Measurements from ENCODE around the gene PRDX5.

The PRDX5 gene

DNA sequence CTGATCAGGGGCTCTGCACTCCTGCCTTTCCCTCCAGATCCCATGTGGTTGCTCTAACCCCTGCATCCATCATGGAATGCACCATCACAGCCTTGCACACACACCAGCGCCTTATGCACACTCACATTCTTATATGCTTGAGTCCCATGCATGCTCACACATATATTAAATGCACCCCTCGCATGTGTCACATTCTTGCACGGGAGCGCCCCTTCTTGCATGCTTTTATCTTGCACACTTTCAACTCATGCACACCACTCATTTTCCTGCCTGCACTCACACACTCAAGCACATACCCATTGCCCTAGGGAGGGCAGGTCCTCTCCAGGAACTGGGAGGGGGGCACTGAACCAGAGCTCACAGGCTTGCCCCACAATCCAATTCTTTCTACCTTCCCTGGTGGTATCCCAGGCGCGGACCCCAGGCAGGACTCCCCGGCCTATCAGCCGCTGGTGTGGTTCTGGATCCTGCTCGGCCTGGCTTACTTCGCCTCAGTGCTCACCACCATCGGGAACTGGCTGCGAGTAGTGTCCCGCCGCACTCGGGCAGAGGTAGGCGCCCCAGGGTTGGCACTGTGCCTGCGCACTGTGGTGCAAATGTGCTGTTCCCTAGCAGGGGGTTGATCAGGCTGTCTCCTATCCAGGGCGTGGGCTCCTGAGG lies 20.1 kb upstream of the PRDX5 start:
- Histone ChIP-seq H3K27ac (ENCODE audit: low read depth, low read length) (no peak overlapping the region), H3F3A (ENCODE audit: insufficient read depth) (no peaks in the 10 kb centered on the region), H2AFZ (ENCODE audit: low read depth, low read length, severe bottlenecking) (no peak overlapping the region), H3K36me3 (ENCODE audit: low read length) (no peaks in the 10 kb centered on the region), H3K4me2 (ENCODE audit: low read depth, low read length, poor library complexity, severe bottlenecking) (no peak overlapping the region), H4K20me1 (ENCODE audit: low read depth, low read length) (no peaks in the 10 kb centered on the region), H3K79me2 (ENCODE audit: insufficient read depth, low read length) (no peaks in the 10 kb centered on the region), H3K9me2 (replicated peaks; ENCODE audit: insufficient read depth, low read length) (no peaks in the 10 kb centered on the region), H3K9me3 (ENCODE audit: insufficient read depth, low read length) (no peaks in the 10 kb centered on the region), H3K4me3 (ENCODE audit: insufficient read depth, low read length, poor library complexity, severe bottlenecking) (no peak overlapping the region), H3K9ac (ENCODE audit: low read length) (no peak overlapping the region), H3K27me3 (ENCODE audit: low read length) (no peaks in the 10 kb centered on the region)
- no peak for TF ChIP-seq EZH2phosphoT487 (conservative IDR thresholded peaks at IDR 0.05; ENCODE audit: low read length)
- TF ChIP-seq, protein P1, sequence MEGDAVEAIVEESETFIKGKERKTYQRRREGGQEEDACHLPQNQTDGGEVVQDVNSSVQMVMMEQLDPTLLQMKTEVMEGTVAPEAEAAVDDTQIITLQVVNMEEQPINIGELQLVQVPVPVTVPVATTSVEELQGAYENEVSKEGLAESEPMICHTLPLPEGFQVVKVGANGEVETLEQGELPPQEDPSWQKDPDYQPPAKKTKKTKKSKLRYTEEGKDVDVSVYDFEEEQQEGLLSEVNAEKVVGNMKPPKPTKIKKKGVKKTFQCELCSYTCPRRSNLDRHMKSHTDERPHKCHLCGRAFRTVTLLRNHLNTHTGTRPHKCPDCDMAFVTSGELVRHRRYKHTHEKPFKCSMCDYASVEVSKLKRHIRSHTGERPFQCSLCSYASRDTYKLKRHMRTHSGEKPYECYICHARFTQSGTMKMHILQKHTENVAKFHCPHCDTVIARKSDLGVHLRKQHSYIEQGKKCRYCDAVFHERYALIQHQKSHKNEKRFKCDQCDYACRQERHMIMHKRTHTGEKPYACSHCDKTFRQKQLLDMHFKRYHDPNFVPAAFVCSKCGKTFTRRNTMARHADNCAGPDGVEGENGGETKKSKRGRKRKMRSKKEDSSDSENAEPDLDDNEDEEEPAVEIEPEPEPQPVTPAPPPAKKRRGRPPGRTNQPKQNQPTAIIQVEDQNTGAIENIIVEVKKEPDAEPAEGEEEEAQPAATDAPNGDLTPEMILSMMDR (IDR thresholded peaks at IDR 0.05; ENCODE audit: insufficient read depth, low read length, poor library complexity, severe bottlenecking), result no peak

DNA sequence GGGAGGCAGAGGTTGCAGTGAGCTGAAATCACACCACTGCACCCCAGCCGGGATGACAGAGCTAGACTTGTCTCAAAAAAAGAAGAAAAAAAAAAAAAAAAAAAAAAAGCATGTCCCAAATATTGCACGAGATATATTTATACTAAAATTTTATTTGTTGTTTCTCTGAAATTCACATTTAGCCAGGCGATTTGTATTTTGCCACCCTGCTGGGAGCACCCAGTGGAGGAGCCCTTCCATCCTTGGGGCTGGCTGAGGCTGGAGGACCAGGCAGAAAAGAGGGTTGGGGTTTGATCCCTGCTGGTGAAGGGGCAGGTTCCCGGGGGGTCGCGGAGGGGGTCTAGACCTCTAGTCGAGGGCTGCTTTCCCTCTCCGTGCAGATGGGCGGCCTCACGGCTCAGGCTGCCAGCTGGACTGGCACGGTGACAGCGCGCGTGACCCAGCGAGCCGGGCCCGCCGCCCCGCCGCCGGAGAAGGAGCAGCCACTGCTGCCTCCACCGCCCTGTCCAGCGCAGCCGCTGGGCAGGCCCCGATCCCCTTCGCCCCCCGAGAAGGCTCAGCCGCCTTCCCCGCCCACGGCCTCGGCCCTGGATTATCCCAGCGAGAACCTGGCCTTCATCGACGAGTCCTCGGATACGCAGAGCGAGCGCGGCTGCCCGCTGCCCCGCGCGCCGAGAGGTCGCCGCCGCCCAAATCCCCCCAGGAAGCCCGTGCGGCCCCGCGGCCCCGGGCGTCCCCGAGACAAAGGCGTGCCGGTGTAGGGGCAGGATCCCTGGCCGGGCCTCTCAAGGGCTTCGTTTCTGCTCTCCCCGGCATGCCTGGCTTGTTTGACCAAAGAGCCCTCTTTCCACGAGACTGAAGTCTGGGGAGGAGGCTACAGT lies 18.7 kb upstream of the PRDX5 start:
- no peaks in the 10 kb centered on the region for H3K9me2 ChIP-seq (replicated peaks; ENCODE audit: insufficient read depth, low read length)
- TF ChIP-seq, protein P1 (IDR thresholded peaks at IDR 0.05; ENCODE audit: insufficient read depth, low read length, poor library complexity, severe bottlenecking), result no peak
- TF ChIP-seq EZH2phosphoT487 (conservative IDR thresholded peaks at IDR 0.05; ENCODE audit: low read length), result no peak
- no peaks in the 10 kb centered on the region for H3K79me2 ChIP-seq (ENCODE audit: insufficient read depth, low read length)
- no peak overlapping the region for H3K9ac ChIP-seq (ENCODE audit: low read length)
- no peaks in the 10 kb centered on the region for H3K27me3 ChIP-seq (ENCODE audit: low read length)
- no peak overlapping the region for H3K4me2 ChIP-seq (ENCODE audit: low read depth, low read length, poor library complexity, severe bottlenecking)
- H3K9me3 ChIP-seq (ENCODE audit: insufficient read depth, low read length), result no peaks in the 10 kb centered on the region
- H3K27ac ChIP-seq (ENCODE audit: low read depth, low read length), result no peak overlapping the region
- H3F3A ChIP-seq (ENCODE audit: insufficient read depth), result no peaks in the 10 kb centered on the region
- H2AFZ ChIP-seq (ENCODE audit: low read depth, low read length, severe bottlenecking), result no peak overlapping the region
- H3K4me3 ChIP-seq (ENCODE audit: insufficient read depth, low read length, poor library complexity, severe bottlenecking), result no peak overlapping the region
- H3K36me3 ChIP-seq (ENCODE audit: low read length), result no peaks in the 10 kb centered on the region
- H4K20me1 ChIP-seq (ENCODE audit: low read depth, low read length), result no peaks in the 10 kb centered on the region

DNA sequence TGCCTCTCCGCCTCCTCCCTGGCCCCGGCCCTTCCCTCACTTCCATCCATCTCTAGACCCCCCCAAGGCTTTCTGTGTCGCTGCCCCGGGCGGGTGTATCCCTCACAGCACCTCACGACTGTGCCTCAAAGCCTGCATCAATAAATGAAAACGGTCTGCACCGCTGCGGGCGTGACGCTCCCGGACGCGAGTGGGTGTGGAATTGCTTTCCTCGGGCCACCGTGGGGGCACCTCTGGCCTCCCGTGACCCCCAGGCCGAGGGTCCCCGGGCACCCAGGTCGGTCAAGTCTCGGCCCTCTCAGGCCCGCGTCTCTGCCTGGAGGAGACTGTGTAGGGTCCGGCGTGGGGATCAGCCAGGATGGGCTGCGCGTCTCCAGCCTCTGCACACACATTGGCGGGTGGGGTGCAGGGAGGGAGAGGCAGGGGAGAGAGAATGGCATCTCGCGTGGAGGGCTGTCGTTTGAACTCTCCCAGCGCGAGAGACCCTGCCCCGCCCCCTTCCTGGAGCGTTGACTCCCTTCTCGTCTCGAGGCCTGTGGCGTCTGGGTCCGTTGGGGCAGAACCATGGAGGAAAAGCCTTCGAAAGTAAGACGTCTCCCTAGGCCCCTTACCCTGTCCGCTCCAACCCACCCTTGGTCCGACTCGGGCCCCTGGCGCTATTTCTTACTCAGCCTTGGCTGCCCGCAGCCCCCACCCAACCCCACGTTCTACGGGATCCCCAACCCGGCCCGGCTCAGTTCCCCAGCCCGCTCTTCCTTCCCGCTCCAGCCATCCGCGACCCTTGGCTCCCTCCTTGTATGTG lies 17.9 kb upstream of the PRDX5 start, which contains the start of gene CATSPERZ:
TSS of gene CATSPERZ (plus strand) at position 512 of the 802 bp plus-strand sequence. CDS start at position 565, 53 bp downstream.
- no peaks in the 10 kb centered on the region for H3K9me2 ChIP-seq (replicated peaks; ENCODE audit: insufficient read depth, low read length)
- H3K9me3 ChIP-seq (ENCODE audit: insufficient read depth, low read length), result no peaks in the 10 kb centered on the region
- H3K79me2 ChIP-seq (ENCODE audit: insufficient read depth, low read length), result no peaks in the 10 kb centered on the region
- 0 out of 2 replicates have a peak, but pooled peaks cover 4% of the 10 kb centered on the region for H3F3A ChIP-seq (ENCODE audit: insufficient read depth)
- H4K20me1 ChIP-seq (ENCODE audit: low read depth, low read length), result no peaks in the 10 kb centered on the region
- H3K4me3 ChIP-seq (ENCODE audit: insufficient read depth, low read length, poor library complexity, severe bottlenecking), result no peak within 1 kb of the TSS
- H3K27me3 ChIP-seq (ENCODE audit: low read length), result no peaks in the 10 kb centered on the region
- H3K27ac ChIP-seq (ENCODE audit: low read depth, low read length), result no peak within 1 kb of the TSS
- no peak within 1 kb of the TSS for H2AFZ ChIP-seq (ENCODE audit: low read depth, low read length, severe bottlenecking)
- H3K4me2 ChIP-seq (ENCODE audit: low read depth, low read length, poor library complexity, severe bottlenecking), result peak within 1 kb of the TSS; percentile 13
- no peak within 1 kb of the TSS for H3K9ac ChIP-seq (ENCODE audit: low read length)
- H3K36me3 ChIP-seq (ENCODE audit: low read length), result no peaks in the 10 kb centered on the region
- TF ChIP-seq, protein P1 (IDR thresholded peaks at IDR 0.05; ENCODE audit: insufficient read depth, low read length, poor library complexity, severe bottlenecking), result no peak
- TF ChIP-seq EZH2phosphoT487 (conservative IDR thresholded peaks at IDR 0.05; ENCODE audit: low read length), result no peak

All from SU-DHL-6 (cell line).